Breast epithelium (tissue), 4 donors: Measurements from ENCODE around the gene NAGPA. TPM values are rescaled to one million over a fixed set of nuclear protein-coding genes. Genes with fewer than 3 reads are reported as not detected.
"Not testable (repeated sequence)": the region's sequence is repeated elsewhere in the genome, so short reads cannot be mapped to it uniquely, and the experiment has no call there.

Experiments
- DNase-seq, 2 donors: peaks; one replicate each; pipeline ENCODE4 v3.0.0-alpha.2; 2019; ENCODE audit warnings: low spot score in 2 of 2
- H3K27ac ChIP-seq, 2 donors: fragments of 200-600 bp; sonication (generic) in 1 of 2; one replicate each; pipeline ENCODE4 v1.5.1; 2016 to 2019; ENCODE audit warnings: mild to moderate bottlenecking in 1 of 2
- H3K27me3 ChIP-seq, 2 donors: fragments of 200-600 bp; sonication (generic) in 1 of 2; one replicate each; pipeline versions ENCODE4 v1.5.1 to v1.6.0; 2017 to 2019; ENCODE audit warnings: control low read depth in 1 of 2, mild to moderate bottlenecking in 1 of 2
- H3K36me3 ChIP-seq: fragments of 200-600 bp; one replicate; pipeline ENCODE4 v1.5.1; 2019
- H3K4me1 ChIP-seq, 2 donors: fragments of 200-600 bp; sonication (generic); one replicate each; pipeline ENCODE4 v1.5.1; 2016 to 2019; ENCODE audit warnings: control low read depth in 1 of 2
- H3K4me3 ChIP-seq, 3 donors: fragments of 200-600 bp; sonication (generic); 1 replicate in 2 of 3; 2 replicates in 1 of 3; pipeline ENCODE4 v1.5.1; 2016 to 2019; ENCODE audit warnings: mild to moderate bottlenecking in 3 of 3, moderate library complexity in 2 of 3
- H3K9me3 ChIP-seq, 2 donors: fragments of 200-600 bp; sonication (generic) in 1 of 2; one replicate each; pipeline ENCODE4 v1.5.1; 2016 to 2019; ENCODE audit warnings: control low read depth in 1 of 2
- POLR2A ChIP-seq: fragments of 450-650 bp; IDR thresholded peaks from one replicate; pipeline ENCODE4 v1.6.1; 2016; ENCODE audit warnings: antibody characterized with exemption, mild to moderate bottlenecking, moderate library complexity
- POLR2AphosphoS5 ChIP-seq, 3 donors: sonication (generic); formaldehyde crosslinking; IDR thresholded peaks; one replicate each; pipeline ENCODE4 v1.6.1; 2017; ENCODE audit warnings: antibody characterized with exemption in 3 of 3
- intact Hi-C: fragments of 100-400 bp; cut with DNase I; formaldehyde crosslinking; loops from one replicate; pipeline ENCODE4 v1.15.1; 2023; ENCODE audit warnings: low total_unique reads
- total RNA-seq, 3 donors: library from RNA; depleted of rRNA; stranded (reverse); fragments of >200 nt; gene quantifications; one replicate each; pipeline ENCODE4 v1.1.0, GENCODE V29; 2016
- TF ChIP-seq, protein P1 (sequence below), 3 donors: fragments of 450-650 bp; IDR thresholded peaks; one replicate each; pipeline ENCODE4 v1.5.1; 2016 to 2017; ENCODE audit warnings: antibody characterized with exemption in 3 of 3, mild to moderate bottlenecking in 3 of 3, moderate library complexity in 3 of 3

NAGPA gene
- total RNA-seq, 3 donors from 2014 or later, result 18.4 to 26.2 (median 21.8) TPM

- Histone ChIP-seq H3K27me3 (no peaks in the 10 kb centered on the region), H3K9me3 (no peaks in the 10 kb centered on the region), H3K4me3 (no peak overlapping the region), H3K27ac (no peak overlapping the region), H3K4me1 (no peaks in the 10 kb centered on the region), H3K36me3 (no peaks in the 10 kb centered on the region)
- TF ChIP-seq, protein P1, sequence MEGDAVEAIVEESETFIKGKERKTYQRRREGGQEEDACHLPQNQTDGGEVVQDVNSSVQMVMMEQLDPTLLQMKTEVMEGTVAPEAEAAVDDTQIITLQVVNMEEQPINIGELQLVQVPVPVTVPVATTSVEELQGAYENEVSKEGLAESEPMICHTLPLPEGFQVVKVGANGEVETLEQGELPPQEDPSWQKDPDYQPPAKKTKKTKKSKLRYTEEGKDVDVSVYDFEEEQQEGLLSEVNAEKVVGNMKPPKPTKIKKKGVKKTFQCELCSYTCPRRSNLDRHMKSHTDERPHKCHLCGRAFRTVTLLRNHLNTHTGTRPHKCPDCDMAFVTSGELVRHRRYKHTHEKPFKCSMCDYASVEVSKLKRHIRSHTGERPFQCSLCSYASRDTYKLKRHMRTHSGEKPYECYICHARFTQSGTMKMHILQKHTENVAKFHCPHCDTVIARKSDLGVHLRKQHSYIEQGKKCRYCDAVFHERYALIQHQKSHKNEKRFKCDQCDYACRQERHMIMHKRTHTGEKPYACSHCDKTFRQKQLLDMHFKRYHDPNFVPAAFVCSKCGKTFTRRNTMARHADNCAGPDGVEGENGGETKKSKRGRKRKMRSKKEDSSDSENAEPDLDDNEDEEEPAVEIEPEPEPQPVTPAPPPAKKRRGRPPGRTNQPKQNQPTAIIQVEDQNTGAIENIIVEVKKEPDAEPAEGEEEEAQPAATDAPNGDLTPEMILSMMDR (IDR thresholded peaks at IDR 0.05), result no peak
- TF ChIP-seq POLR2AphosphoS5 (IDR thresholded peaks at IDR 0.05), result no peak
- no peak for TF ChIP-seq POLR2A
- no peak for DNase-seq
- intact Hi-C loops, result loop anchor here (5.0 kb wide), 1 partner anchor 37 kb away; no protein-coding TSS in a partner anchor
Observed at GRCh38 chr16:5045499-5046115, 11.9 kb upstream of the NAGPA start.

- H3K27me3 ChIP-seq, H3K36me3 ChIP-seq, H3K27ac ChIP-seq, intact Hi-C loops, DNase-seq, H3K4me3 ChIP-seq, H3K9me3 ChIP-seq, H3K4me1 ChIP-seq: not testable (repeated sequence)
Observed at GRCh38 chr16:5044581-5044980, 10.8 kb upstream of the NAGPA start.

DNA sequence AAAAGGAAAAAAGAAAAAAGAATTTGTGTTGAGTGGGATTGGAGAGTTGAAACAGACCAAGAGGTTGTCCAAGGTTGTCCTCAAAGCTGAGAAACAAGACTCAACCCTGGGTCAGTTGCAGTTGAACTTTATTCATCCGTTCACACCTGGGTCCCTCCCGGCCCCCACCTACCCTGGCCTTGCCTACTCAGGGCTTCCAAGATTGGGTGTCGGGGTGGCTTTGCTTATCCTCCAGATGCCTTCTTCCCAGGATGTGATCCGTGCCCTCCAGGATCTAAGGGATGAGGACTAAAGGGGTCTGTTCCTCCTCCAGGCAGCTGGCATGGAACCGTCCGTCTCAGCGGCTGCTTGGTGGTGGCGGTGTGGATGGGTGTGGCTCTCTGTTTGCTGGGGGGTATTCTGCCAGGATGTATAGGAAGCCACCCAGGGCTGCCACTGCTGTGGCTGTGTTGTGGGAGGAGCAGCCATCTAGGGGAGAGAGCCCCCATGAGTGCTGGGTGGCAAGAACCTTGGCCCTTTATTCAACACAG lies 10.3 kb upstream of the NAGPA start:
- no peaks in the 10 kb centered on the region for H3K9me3 ChIP-seq
- H3K4me1 ChIP-seq, result no peaks in the 10 kb centered on the region
- no peak for TF ChIP-seq POLR2AphosphoS5 (IDR thresholded peaks at IDR 0.05)
- TF ChIP-seq, protein P1 (IDR thresholded peaks at IDR 0.05), result no peak
- no peak for TF ChIP-seq POLR2A
- H3K36me3 ChIP-seq, result no peaks in the 10 kb centered on the region
- H3K27me3 ChIP-seq, result no peaks in the 10 kb centered on the region
- H3K4me3 ChIP-seq, result no peak overlapping the region
- intact Hi-C loops, result no loop called here
- no peak for DNase-seq
- no peak overlapping the region for H3K27ac ChIP-seq

DNA sequence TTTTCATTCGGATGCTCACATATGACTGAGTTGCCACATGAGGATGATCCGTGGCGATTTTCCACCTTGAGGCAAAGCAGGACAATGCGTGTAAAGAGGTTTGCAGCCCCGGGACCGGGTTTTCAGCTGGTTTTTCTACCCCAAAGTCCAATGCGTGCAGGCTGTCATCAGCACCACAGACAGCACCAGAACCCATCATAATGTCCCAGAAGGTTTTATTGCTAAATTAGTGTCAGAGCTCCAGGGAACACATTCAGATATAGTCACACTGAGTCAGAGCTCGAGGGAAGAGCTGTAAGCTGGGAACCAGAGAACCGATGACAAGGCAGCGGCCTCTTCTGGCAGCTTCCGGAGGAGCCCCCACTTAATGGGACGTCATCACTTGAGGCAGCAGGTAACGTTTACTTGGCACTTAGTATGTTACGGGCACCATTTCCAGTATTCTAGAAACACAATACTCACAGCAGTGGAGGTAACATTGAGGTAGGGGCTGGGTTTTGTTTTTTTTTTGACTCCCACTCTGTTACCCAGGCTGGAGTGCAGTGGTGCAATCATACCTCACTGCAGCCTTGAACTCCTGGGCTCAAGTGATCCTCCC lies 8.9 kb upstream of the NAGPA start:
- no peaks in the 10 kb centered on the region for H3K36me3 ChIP-seq
- H3K4me1 ChIP-seq, result no peaks in the 10 kb centered on the region
- H3K27ac ChIP-seq, result no peak overlapping the region
- intact Hi-C loops, result no loop called here
- H3K4me3 ChIP-seq, result no peak overlapping the region
- no peaks in the 10 kb centered on the region for H3K27me3 ChIP-seq
- no peak for DNase-seq
- H3K9me3 ChIP-seq, result no peaks in the 10 kb centered on the region
- no peak for TF ChIP-seq POLR2AphosphoS5 (IDR thresholded peaks at IDR 0.05)
- TF ChIP-seq, protein P1 (IDR thresholded peaks at IDR 0.05), result no peak
- TF ChIP-seq POLR2A, result no peak

- Histone ChIP-seq H3K27me3 (no peaks in the 10 kb centered on the region), H3K4me1 (no peaks in the 10 kb centered on the region), H3K4me3 (no peak overlapping the region), H3K9me3 (no peaks in the 10 kb centered on the region), H3K36me3 (no peaks in the 10 kb centered on the region), H3K27ac (no peak overlapping the region)
- DNase-seq, result no peak
- TF ChIP-seq, protein P1 (IDR thresholded peaks at IDR 0.05), result no peak
- TF ChIP-seq POLR2AphosphoS5 (IDR thresholded peaks at IDR 0.05) (no peak), POLR2A (no peak)
- intact Hi-C loops, result no loop called here
Observed at GRCh38 chr16:5041600-5042133, 7.9 kb upstream of the NAGPA start.
